ENCODE measurements around the gene NEK8.

- TF ChIP-seq POLR2A (IDR thresholded peaks at IDR 0.05) (no peak), CTCF (IDR thresholded peaks at IDR 0.05) (no peak)
These were observed 2.4 kb upstream of the NEK8 start, which contains the start of gene TLCD1 for GRCh38 chr17:28726226-28726626.
